ENCODE data around the gene TRAF2.

Gene TRAF2

DNA sequence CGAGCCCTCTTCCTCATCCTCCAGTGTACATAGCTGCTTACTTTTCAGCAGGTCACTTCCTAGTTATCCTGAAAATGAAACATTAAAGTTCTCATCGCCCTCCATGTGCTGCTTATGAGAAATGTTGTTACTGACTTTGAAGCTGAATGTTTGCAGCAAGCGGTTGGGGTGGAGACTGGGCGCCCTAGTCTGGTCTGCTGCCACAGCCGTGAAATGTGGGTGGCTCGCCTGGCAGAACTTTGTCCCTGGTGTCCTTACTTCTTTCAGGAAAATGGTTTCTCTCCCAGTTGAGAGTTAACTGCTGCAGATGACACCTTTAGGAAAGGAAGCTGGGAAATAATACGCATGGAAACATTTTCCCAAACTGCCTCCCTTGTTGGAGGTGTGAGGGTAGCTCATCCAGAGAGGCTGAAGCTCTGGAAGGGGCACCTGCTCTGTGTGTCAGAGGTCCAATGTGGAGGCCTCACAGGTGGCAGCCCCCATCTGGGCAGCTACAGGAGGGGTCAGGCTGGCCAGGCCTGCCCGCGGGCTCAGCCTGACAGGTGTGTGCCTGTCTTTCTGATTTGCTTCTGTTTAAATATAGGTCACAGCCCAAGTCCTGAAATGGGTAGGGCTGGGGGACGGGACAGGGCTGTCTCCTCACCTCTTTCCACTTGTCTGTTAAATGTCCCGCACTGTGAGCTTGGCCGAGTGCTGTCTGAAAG is 24.0 kb downstream of the TRAF2 start:
- DNase-seq (ENCODE audit: low read depth in 2 of 3, low spot score in 1 of 3): no peak

DNA sequence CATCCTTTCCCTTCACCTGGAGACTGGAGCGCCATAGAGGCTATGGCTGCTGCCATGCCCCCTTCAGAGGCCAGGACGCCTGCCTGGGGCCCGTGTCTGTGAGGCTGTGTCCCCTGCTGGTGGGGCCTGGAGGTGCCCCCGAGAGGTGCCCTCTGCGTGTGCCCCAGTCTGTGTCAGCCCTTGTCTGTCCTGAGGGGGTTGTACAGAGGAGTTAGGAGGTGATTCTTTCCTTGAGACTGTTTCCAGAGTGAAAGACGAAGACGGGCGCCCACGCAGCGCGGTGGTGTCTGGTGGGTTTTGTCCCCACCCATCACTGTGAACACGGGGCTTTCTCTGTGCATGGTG is 24.6 kb downstream of the TRAF2 start:
- no peak for DNase-seq (ENCODE audit: low read depth in 2 of 3, low spot score in 1 of 3)

DNA sequence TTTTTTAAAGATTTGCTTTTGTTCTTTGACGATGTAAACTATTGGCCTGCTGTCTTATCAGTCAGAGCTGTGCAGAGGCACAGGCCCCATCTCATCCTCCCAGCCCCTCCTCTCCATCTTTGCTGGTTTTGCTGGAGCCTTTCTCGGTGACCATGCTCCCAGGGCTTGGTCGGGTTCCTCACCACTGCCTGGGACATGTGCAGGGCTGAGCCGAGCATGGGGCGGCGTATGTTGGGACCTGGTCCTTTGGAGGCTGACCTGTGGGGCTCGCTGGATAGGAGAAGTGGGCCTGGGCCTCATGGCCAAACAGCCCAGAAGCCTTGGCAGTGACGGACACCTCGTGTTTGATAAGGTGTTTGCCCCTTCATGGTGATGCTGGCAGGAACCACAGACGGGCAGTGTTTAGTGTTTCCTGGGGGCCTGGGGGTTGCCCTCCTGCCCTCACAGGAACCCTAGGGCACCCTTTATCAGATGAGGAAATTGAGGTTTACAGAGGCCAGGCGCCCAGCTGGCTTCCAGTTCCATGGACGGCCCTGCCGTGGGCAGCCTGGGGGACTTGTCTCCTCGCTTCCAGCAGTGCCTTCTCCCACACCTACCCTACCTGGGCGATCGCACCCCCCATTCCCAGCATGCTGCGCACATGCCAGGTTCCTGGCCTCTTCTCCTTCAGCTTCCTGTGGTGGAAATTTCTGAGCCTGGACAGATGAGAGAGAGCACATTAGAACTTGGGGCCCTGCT is 27.6 kb downstream of the TRAF2 start:
- DNase-seq (ENCODE audit: low read depth in 2 of 3, low spot score in 1 of 3): no peak

DNA sequence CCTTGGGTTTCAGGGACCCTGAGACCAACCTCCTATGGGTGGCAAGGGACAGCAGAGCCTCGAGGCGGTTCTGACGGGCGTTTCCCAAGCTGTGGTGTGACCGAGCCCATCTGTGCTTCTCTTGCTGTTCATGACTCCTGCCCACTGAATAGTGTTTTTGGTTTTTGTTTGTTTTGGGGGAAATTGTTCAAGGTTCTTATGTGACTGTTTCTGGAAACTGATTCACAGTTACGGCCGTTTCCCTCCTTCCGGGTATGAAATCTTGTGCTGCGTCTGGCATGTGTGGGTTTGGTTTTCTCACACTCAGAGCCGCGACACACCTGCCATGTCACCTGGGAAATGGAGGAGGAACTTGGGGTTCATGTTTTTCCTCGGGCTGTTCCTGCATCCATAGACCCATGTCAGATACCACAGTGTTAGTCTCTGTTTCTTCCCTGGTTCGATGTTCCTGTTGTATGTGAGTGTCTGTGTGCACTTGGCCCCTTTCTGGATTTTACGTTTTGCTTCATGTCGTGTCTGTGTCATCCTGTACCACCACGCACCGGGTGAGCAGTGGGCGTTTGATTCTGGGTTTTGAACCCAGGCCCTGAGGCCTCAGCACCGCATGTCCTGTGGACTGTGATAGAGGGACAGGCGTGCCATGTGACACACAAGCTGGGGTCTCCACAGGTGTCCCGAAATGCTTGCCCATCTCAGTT is 29.5 kb downstream of the TRAF2 start:
- DNase-seq (ENCODE audit: low read depth in 2 of 3, low spot score in 1 of 3): no peak

GRCh38 chr9:136916330-136917184 is 30.2 kb downstream of the TRAF2 start:
- DNase-seq (ENCODE audit: low read depth in 2 of 3, low spot score in 1 of 3): no peak

DNA sequence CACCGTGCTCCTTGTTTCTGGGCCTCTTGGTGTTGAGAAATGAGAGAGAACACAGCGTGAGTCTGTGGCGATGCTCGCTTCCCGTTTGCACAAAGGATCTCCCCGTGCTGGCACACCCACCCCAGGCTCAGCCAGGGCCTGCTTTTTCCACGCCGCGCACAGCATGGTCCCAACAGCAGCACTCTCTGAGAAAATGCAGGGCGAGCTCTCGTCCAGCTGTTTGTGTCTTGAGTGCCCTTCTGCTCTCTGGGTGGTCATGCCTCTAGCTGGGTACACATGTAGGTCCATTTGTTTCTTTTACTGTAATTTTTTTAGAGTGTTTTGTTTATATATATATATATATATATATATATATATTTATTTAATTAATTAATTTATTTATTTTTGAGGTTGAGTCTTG is 31.6 kb downstream of the TRAF2 start:
- DNase-seq (ENCODE audit: low read depth in 2 of 3, low spot score in 1 of 3): no peak

GRCh38 chr9:136920069-136920468 is 33.8 kb downstream of the TRAF2 start:
- DNase-seq (ENCODE audit: low read depth in 2 of 3, low spot score in 1 of 3): no peak

DNA sequence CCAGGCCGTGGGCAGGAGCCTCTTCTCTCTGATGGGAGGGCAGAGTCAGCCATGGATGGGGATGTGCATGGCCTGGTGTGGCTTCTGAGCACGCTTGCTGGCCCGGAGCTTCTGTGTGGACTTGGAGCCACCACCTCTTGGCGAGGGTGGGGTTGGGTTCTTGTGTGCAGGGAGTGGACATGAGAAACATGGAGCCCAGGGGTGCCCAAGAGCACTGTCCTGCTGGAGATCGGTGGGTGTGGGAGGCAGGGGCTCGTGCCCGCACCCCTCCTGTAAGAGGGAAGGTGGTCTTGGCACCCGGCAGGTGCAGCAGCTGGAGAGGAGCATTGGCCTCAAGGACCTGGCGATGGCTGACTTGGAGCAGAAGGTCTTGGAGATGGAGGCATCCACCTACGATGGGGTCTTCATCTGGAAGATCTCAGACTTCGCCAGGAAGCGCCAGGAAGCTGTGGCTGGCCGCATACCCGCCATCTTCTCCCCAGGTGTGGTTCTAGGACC is 34.5 kb downstream of the TRAF2 start:
- DNase-seq (ENCODE audit: low read depth in 2 of 3, low spot score in 1 of 3): no peak

DNA sequence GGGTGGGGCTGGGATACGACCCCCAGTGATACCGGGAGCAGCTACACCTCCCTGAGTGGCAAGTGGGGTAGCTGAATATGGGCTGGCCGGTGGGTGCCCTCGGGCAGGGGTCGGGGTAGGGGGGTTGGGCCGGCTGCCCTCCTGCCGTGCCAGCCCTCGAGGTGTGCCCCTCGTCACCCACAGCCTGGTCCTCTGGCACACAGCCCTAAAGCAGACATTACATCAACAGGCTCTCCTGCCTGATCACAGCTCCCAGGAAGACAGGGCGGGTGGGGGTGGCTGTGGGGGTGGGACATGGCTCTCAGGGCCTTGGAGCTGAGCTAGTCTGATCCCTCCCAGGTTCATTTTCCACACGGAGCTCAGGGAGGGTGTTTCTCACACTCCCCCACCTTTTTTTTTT is 35.0 kb downstream of the TRAF2 start:
- DNase-seq (ENCODE audit: low read depth in 2 of 3, low spot score in 1 of 3): no peak

DNA sequence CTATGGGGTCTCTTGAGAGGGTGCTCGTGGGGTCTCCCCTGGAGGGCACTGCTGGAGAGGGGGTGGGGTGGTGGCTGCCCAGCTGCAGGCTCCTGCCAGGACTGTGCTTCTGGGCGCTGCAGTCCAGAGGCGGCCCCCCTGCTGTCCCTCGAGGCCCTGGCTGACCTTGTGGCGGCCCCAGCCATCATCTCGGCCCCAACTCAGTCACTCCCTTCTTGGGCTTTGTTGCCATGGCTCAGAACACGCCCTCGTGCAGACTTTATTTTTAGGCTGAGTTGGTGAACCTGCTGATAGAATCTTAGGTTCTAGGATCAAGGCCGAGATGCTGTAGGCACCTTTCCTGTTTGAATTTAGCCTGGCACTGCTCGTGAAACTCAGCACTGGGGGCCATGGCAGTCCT is 35.4 kb downstream of the TRAF2 start:
- no peak for DNase-seq (ENCODE audit: low read depth in 2 of 3, low spot score in 1 of 3)

GRCh38 chr9:136922540-136922939 is 36.2 kb downstream of the TRAF2 start:
- no peak for DNase-seq (ENCODE audit: low read depth in 2 of 3, low spot score in 1 of 3)

GRCh38 chr9:136923881-136924280 is 37.6 kb downstream of the TRAF2 start:
- no peak for DNase-seq (ENCODE audit: low read depth in 2 of 3, low spot score in 1 of 3)

DNA sequence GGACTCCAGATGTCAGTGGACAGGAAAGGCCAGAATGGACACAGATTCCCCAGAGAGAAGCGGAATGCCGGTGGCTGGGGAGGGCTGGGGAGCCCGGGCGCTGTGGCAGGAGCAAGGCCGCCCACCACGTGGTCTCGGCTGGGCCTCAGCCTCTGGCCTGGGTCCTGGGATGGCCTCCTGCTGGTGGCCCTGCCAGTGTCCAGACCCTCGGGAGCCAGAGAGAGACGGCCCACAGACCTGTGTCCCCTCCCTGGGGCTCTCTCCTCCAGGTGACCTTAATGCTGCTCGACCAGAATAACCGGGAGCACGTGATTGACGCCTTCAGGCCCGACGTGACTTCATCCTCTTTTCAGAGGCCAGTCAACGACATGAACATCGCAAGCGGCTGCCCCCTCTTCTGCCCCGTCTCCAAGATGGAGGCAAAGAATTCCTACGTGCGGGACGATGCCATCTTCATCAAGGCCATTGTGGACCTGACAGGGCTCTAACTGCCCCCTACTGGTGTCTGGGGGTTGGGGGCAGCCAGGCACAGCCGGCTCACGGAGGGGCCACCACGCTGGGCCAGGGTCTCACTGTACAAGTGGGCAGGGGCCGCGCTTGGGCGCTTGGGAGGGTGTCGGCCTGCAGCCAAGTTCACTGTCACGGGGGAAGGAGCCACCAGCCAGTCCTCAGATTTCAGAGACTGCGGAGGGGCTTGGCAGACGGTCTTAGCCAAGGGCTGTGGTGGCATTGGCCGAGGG is 39.3 kb downstream of the TRAF2 start:
- DNase-seq (ENCODE audit: low read depth in 2 of 3, low spot score in 1 of 3): no peak

GRCh38 chr9:136926154-136926704 is 39.9 kb downstream of the TRAF2 start:
- DNase-seq (ENCODE audit: low read depth in 2 of 3, low spot score in 1 of 3): no peak

DNA sequence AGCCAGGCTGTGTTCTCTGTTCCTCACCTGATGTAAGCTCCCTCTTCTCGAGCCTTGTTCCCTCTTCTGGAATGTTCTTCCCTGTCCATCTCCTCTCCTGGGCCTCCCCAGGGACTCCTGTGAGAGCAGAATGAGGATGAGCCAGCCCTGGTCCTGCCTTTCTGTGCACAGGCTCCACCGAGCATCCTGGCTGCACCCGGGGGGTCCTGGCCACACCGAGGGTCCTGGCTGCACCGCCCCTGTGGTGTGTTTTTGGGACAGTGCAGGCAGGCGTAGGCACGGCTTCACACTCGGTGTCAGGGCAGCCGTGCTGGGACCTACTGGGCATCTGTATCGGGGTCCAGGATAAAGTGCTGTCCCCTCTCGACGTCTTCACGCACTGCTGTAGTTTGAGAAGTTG is 40.4 kb downstream of the TRAF2 start:
- DNase-seq (ENCODE audit: low read depth in 2 of 3, low spot score in 1 of 3): no peak

DNA sequence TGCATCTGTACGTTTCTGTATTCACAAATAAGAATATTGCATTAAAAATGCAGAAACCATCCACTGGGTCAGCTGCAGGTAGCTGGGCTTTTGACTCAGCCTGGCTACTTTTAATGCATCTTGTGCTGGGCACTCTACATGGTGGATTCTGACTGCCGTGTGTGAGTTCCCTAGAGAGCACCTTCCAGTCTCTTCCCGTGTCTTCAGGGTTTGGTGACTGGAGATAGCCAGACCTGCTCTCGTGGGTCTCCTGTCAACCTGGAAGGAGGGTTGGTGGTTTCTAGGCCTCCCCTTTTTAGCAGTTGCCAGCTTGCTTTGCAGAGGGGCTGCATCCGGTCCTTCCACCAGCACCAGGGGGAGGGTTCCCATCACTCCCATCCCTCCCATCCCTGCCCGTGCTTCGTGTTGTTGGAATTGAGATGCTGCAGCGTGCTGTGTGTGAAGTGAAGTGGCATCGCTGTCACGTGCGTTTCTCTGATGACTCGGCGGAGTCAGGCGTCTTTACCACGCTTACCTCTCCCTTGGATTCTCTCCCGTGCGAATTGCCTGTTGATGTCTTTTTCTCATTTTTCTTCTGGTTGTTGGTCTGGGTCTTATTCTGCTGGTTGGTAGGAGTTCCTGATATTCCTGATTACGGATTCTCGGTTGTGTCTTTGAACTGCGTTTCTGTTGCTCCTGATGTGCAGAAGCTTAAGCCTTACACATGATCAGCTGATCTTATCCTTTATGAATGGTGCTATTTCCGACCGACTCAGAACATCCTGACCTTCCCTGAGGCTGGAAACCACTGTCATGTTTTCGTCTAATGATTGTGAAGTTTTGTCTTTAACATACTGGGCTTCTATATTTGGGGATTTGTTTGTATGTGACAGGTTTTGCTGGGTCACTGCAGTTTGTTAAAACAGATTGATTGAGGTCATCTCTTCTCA is 41.3 kb downstream of the TRAF2 start:
- no peak for DNase-seq (ENCODE audit: low read depth in 2 of 3, low spot score in 1 of 3)

DNA sequence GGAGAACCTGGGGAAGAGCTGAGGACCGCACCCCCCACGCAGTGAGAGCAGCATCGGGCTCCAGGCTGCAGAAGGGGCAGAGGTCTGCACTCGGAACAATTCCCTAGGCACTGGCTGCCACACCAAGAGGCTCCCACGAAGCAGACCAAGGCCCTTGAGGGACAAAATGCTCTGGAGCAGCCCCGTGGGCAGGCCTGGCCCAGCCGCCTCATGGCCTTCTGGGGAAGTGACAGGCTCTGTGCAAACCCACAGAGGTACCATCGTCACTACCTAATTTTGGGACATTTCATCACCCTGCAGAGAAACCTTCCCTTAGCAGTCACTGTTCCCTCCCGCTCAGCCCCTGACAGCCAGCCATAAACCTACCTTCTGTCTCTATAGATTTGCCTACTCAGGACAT is 42.3 kb downstream of the TRAF2 start:
- no peak for DNase-seq (ENCODE audit: low read depth in 2 of 3, low spot score in 1 of 3)

DNA sequence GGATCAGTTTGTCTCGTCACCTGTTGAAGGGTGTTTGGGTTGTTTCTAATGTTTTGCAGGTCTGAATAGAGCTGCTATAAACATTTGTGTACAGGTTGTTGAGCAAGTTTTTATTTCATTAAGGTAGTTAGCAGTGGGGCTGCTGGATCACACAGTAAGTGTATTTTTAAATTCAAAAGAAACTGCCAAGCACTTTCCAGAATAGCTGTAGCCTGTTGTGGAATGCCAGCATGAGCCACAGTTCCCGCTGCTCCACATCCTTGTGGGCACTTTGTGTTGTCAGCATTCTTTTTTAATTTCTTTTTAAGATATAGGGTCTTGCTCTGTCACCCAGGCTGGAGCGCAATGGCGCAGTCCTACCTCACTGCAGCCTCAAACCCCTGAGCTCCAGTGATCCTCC is 43.7 kb downstream of the TRAF2 start:
- DNase-seq (ENCODE audit: low read depth in 2 of 3, low spot score in 1 of 3): no peak

DNA sequence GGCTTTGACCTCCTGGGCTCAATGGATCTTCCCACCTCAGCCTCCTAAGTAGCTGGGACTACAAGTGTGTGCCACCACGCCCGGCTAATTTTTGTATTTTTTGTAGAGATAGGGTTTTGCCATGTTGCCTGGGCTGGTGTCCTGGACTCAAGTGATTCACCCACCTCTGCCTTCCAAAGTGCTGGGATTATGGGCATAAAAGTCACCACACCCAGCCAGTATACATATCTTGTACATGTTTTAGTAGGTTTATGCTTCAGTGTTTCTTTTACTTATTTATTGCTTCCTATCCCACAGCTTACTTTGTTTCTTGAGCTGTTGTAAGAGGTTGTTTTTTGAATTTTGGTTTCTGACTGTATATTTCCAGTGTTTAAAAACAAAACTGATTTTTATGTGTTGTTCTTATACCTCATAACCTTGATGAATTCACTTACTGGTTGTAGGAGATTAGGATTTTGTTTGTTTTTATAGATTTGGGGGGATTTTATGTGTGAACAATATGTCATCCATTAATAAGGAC is 45.4 kb downstream of the TRAF2 start:
- no peak for DNase-seq (ENCODE audit: low read depth in 2 of 3, low spot score in 1 of 3)

All from stimulated activated CD4-positive, alpha-beta T cell treated with anti-CD3 and anti-CD28 coated beads, Interleukin-12 subunit alpha, Interleukin-12 subunit beta, amount 100 ng/mL, for 48 hours (primary cell).